GM21526 (cell line): ENCODE data around the gene TSPAN1.

Source experiments
- ATAC-seq: cut with Tn5 transposase; IDR thresholded peaks from one replicate; pipeline ENCODE4 v1.9.1; 2021; ENCODE audit warnings: moderate library complexity; ENCODE audit not compliant: unreplicated experiment, low FRiP score

TSPAN1 gene

GRCh38 chr1:46159516-46159915 is 15.4 kb upstream of the TSPAN1 start:
- no peak for ATAC-seq

GRCh38 chr1:46160212-46160611 is 14.7 kb upstream of the TSPAN1 start:
- no peak for ATAC-seq

GRCh38 chr1:46166521-46167462 is 8.1 kb upstream of the TSPAN1 start:
- ATAC-seq: no peak

GRCh38 chr1:46168477-46168876 is 6.4 kb upstream of the TSPAN1 start:
- ATAC-seq: no peak

GRCh38 chr1:46169811-46170454 is 5.0 kb upstream of the TSPAN1 start:
- ATAC-seq: no peak

GRCh38 chr1:46171351-46171750 is 3.5 kb upstream of the TSPAN1 start:
- ATAC-seq: no peak

GRCh38 chr1:46171871-46172270 is 3.0 kb upstream of the TSPAN1 start:
- no peak for ATAC-seq

- ATAC-seq: no peak
Measured at GRCh38 chr1:46172321-46172720, 2.6 kb upstream of the TSPAN1 start.

GRCh38 chr1:46173361-46173856 is 1.5 kb upstream of the TSPAN1 start:
- no peak for ATAC-seq

- no peak for ATAC-seq
Measured at GRCh38 chr1:46175243-46175642, 356 bp downstream of the TSPAN1 start.

GRCh38 chr1:46176211-46176865 is 1.5 kb downstream of the TSPAN1 start, which contains the start of gene P3R3URF:
Gene P3R3URF, minus strand, starts transcription at chr1:46176488. Its CDS starts 17 bp downstream, at chr1:46176471.
- no peak for ATAC-seq

- peak; percentile 41 for ATAC-seq
Measured at GRCh38 chr1:46179138-46180081, 4.5 kb downstream of the TSPAN1 start.

GRCh38 chr1:46180082-46180616 is 5.3 kb downstream of the TSPAN1 start:
- ATAC-seq: no peak

- no peak for ATAC-seq
Measured at GRCh38 chr1:46181343-46182260, 6.7 kb downstream of the TSPAN1 start.

GRCh38 chr1:46183079-46183847 is 8.4 kb downstream of the TSPAN1 start:
- no peak for ATAC-seq

GRCh38 chr1:46183926-46184557 is 9.2 kb downstream of the TSPAN1 start:
- ATAC-seq: no peak

GRCh38 chr1:46184920-46185658 is 10.2 kb downstream of the TSPAN1 start:
- ATAC-seq: no peak
